HG03060 (cell line): ENCODE measurements around the gene ANXA10.
"Not testable (repeated sequence)": the region's sequence is repeated elsewhere in the genome, so short reads cannot be mapped to it uniquely, and the experiment has no call there.

Source experiments
- ATAC-seq: cut with Tn5 transposase; IDR thresholded peaks from one replicate; pipeline ENCODE4 v1.9.1; 2021; ENCODE audit warnings: low read depth, moderate number of reproducible peaks; ENCODE audit not compliant: unreplicated experiment

ANXA10 gene

DNA sequence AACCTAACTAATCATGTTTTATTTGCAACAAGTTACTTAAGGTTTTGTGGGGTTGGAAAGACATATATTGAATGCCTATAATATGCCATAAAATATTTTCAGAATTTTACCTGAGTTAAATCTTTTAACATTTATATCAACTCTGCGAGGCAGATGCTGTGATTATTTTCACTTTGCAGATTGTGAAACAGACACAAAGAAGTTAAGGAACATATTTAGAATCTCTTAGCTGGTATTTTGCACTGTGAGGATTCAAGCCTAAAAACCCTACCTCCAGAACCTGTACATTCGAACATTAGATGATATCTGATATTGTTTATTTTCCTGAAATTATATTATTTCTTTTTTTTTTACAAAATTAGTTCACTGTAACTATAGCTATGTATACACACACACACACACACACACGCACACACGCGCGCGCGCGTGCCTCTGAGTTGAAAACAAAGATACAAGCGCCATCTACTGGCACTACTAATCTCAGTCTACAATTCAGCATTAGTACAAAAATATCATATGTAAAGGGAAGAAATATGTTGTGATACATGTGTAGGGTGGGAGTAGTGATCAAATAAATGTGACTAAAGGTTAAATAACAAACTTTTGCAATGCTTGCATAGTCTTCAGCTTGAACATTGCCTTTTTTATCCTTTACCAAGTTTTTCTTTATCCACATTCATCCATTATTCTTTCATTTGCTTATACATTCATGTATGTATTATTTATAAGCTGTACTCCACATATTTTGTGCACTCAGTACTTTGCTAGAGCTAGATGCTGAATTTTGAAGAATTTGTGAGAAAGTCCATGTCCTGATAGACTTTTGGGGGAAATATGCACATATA, 61.5 kb downstream of the ANXA10 start:
- ATAC-seq: peak; percentile 57

DNA sequence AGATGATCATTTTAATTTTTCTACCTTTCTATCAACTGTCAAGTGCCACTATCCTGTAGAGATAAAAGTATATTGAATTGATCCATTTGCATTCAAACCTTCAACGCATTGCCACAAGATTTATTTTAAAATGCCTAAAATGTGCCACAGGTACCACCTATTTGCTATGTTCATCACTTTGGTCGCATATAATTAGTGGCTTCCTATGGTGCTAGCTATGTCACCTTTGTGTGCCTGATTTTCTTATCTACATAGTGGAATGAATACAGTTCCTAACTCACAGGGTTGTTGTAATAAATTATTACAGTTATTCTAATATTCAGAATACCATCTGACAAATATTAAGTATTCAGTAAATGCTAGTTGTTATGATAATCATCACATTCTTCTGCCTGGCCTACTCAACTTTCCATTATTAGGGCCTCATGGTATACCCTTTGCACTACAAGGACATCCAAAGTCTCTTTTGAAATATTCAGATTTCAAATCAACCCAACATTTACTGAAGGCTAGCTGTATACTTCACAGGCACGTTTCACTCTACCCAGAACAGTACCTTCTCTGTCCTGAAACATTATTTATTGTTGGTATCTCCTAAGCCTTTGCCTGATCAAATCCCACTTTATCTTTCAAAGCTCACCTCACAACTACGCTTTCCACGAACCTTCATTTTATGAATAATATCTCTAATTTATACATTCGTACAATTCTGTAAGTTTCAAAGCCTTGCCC, 62.4 kb downstream of the ANXA10 start:
- ATAC-seq: no peak

DNA sequence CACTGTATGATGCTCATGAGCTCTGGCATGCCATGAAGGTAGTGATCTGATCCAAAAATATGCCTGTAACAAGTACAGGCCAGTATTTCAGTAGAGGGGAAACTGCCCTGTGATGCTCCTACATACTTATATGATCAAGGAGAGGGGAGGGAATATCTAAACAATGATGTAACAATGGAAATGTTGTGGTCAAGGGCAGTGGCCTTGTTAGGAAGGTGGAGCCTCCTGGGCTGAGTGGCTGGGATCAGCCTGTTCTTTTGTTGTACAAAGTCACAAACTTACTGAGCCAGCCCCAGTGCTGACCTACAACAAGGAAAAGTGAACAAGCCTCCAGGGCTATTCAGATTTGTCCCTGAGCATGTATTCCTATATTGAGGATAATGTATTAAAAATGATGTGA, 70.3 kb downstream of the ANXA10 start:
- ATAC-seq: no peak

DNA sequence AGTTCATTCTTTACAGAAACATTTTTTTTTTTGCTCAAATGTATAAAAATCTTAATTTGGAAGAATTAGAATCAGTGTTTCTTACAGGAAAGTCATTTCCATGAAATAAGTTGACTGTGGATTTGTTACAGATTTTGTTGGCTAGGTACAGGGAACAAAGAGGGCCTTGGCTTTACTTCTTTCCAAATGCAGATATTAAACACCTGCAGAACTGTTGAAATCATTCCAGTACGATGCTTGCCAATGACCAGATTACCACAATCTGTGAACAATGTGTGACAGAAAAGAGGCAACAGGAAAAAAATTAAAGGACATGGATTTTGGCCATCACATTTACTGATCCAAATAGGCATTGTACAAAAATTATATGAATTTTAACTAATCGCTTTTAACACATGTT, 70.8 kb downstream of the ANXA10 start:
- no peak for ATAC-seq

DNA sequence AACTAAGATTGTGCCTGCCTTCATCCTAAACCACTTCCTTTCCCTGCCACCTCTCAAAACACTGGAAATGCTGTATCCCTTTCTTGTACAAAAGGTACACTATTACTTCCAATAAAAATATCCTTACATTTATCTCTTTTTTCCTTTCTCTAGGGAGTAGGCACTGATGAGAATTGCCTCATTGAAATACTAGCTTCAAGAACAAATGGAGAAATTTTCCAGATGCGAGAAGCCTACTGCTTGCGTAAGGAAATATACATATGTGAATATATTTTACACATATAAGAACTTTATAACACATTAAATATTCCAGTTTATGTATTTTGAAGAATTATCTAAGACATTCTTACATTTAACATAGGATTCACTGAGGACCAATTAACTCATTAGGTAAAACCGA, 71.7 kb downstream of the ANXA10 start:
- ATAC-seq: no peak

DNA sequence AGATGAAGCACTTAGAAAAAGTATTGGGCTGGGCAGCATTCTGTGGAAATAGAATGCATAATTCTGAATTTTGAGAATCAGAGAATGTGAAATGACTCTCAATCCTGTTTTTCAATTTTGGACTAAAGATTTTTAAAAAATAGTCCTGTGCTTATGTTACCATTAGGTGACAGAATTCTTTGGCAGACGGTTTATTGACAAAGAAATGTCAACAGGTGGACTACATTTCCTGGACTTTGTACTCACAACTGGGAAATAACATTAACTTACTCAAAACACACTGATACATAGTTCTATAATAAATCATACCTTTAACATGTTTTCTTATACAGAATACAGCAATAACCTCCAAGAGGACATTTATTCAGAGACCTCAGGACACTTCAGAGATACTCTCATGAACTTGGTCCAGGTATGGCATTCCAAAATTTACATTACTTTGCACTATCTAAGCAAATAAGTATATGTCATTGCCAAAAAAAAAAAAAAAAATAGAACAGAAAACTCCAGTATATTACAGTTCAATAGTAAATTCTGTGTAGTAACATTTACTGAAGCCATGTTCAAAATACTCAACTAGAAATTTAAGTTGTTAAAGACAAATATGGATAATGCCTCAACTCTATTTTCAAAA, 72.7 kb downstream of the ANXA10 start:
- no peak for ATAC-seq

DNA sequence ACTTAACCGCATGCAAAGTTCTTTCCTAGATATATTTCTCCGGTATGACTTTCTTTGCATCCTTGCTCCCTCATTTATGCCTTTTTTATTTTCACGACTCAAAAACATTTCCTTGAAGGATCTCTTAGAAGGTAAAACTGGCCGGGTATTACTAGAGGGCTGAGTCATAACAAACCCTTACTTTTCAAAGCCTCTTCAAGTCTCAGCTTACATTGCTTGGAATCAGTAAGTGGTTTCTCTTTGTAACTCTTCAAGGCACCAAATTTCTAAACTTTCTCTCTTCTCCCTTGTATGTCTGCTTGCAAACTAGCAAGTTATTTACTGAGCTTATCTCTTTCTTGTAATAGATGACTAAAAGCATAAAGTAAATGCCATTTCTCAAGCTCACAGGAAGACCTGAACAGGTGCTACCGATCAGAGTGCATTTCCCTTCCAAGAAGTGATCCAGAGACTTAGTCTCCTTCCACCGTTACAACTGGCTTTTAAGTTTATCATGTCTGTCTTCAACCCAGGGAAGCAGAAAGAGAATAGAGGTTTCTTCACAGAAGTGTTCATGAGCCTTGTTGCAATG, 75.5 kb downstream of the ANXA10 start:
- no peak for ATAC-seq

DNA sequence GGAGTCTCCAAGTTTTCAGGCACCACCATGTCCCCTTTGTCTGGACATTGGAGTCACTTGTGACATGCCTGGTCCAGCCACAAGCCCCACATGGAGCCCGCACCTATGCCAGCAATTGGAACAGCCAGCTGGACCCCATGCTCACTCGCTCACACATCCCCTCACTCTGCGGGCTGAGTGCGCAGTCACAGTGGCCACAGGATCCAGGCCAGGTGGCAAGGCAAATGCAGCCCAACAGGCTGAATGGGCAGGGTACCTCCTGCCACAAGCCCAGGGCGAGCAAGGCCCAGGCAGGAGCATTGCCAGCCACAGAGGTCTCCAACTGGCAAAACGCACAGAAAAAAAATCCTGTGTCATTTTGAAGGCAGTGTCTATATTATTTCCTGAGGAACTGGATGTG, 82.0 kb downstream of the ANXA10 start:
- ATAC-seq: no peak

DNA sequence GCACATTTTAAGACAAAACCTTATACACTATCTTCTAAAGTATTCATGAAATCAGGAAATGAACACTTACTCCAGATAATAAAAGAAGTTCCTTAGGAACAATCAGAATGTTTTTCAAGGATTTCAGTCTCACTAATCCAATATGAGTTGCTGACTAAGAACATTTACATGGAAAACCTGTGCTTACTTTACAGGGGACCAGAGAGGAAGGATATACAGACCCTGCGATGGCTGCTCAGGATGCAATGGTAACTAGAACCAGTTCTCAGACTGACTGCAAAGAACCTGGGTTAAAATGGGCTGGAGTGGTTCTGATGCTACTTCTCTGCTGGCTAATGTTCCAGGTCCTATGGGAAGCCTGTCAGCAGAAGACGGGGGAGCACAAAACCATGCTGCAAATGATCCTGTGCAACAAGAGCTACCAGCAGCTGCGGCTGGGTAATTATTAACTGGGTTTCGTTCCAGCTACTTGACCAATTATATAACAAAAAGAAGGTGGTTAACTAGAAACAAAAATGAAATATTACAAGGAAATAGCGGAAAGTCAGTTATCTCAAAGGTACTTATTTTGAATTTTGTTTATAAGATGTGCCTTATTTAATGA, 85.3 kb downstream of the ANXA10 start:
- no peak for ATAC-seq

DNA sequence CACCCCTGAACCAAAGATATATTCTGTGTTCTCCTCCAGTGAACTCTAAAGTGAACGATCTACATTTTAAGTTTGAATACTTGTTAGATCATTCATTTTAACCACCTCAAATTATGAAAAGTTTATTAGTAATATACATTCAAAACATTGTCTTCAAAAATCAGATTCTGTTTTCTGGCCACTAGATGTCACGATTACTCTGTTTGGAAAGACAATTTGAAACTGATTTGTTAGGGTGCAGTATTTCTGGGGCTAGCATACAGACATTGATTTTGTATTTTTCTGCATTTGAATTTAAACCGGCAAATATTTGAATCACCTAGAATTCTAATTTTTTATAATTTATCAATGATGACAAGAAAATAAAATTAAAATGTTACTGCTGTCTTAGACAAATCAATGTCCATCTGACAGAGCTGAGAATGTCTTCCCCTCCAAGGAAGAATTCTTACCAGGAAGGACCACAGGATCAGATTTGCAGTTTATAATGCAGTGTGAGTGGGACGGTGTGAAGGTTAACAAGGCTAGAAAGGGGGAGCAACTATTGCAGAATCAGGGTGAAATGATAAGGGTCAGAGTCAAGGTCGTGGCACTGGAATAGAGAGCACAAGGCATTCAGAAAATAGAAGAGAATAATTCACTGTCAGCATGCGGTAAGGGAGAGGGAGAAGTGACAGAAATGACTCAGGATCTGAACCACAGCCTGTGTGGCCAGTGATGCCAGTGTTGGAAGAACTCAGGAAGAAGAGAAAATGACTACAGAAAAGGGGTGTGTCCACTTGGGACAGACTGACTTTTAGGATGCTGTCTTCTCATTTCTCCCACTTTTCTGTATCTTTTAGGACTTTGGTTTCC, 91.6 kb downstream of the ANXA10 start:
- no peak for ATAC-seq

DNA sequence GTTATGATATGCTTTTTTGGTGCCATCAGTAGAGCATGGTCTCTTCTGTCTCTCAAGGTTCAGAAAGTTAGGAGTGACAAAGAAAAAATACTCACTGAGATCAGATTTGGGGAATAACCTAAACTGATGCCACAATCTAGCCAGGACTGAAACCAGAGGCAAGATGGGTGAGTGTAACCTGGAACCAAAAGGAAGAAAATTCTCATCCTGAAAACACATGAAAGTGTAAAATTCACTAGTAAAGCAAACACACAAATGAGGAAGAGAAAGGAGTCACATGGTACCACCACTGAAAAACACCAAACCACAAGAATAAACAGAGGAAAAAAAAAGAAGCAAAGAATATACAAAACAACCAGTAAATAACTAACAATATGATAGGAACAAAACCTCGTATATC, 96.4 kb downstream of the ANXA10 start:
- peak; percentile 64 for ATAC-seq

DNA sequence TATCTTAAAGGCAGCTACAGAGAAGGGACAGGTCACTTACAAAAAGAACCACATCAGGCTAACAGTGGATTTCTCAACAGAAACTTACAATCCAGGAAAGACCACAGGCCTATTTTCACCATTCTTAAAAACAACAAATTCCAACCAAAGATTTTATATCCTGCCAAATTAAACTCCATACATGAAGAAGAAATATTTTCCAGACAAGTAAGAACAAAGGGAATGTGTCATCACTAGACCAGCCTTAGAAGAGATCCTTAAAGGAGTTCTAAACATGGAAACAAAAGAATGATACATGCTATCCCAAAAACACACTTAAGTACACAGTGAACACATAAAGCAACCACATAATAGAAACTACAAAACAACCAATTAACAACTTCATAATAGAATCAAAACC, 105.6 kb downstream of the ANXA10 start:
- ATAC-seq: no peak

DNA sequence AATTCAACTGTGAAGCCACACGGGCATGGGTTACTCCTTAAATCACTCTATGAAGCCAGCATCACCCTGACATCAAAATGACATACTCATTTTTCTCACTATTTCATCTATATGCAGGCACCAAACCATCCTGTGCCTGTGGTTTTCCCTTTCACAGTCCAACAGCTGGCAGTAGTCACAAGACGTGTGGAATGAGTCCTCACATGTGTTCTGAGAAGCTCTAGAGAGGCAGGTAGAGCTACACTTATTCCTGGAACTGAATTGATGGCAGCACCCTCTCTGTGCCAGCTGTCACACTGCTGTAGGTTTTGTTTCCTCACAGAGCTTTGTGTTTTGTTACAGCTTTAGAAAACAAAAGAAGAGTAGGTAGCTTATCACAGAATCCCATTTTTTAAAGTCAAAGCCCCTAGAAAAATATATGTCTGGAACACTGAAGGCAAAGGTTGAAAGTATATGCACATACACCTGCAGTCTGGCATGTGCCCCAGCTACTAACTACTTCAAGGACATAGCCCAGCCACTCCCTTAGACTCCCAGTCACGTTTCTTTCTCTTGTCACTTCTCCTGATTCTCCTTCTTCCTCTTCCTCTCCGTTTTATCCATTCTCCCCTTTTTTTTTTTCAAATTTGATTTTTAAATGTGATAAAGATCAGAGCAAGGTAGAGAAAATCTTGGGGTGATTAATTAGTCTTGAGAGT, 107.1 kb downstream of the ANXA10 start:
- ATAC-seq: no peak

DNA sequence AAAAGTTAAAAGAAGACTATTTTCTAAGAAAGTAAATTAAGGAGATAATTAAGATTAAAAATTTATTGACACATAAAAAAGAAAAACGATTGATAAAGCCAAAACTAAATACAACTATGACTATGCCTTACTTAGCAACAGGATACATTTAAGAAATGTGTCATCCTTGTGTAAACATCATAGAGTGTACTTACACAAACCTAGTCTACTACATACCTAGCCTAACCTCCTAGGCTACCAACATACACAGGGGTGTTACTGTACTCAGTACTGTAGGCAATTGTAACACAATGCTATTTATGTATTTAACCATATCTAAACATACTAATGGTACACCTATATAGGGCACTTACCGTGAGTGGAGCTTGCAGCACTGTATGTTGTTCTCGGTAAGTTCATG, 108.3 kb downstream of the ANXA10 start:
- no peak for ATAC-seq

DNA sequence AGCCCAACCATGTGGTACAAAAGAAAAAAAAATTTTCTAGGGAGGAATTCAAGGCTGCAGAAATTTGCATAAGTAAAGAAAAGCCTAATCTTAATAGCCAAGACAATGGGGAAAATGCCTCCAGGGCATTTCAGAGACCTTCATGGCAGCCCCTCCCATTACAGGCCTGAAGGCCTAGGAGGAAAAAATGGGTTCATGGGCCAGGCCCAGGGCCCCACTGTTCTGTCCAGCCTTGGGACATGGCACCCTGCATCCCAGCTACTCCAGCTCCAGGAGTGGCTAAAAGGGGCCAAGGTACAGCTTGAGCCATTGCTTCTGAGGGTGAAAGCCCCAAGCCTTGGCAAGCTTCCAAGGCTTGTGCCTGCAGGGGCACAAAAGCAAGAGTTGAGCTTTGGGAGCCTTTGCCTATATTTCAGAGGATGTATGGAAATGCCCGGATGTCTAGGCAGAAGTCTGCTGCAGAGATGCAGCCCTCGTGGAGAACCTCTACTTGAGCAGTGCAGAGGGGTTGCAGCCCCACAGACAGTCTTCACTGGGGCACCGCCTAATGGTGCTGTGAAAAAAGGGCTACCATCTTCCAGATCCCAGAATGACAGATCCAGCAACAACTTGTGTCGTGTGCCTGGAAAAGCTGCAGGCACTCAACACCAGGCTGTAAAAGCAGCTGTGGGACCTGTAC, 111.0 kb downstream of the ANXA10 start:
- no peak for ATAC-seq

DNA sequence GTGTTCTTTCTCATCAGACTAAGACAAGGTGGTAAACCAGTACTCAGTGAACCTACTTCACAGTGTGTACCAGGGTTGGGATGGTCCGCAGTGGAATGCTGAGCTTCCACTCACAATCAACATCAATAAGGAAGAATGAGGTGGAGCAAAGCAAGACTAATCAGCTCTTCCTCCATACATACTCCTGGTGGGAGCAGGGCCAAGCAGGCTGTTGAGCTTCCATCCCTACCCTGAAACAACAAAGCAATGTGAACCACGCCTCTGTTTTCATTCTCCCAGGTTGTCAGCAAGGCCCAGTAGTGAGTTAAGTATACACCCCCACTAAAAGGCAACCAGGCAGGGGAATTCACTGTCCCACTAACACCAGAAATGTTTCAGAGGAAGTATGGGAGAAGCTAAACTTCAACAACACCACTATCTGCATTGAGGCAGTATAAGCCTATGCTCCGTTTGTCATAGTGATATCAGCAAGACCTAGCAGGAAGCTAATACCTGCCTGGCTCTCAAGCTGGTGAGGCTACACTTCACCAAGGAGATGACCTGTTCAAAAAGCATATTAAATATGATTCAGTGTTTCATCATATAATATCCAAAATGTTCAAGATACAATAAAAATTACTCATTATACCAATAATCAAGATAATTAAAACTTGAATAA, 116.7 kb downstream of the ANXA10 start:
- ATAC-seq: no peak

DNA sequence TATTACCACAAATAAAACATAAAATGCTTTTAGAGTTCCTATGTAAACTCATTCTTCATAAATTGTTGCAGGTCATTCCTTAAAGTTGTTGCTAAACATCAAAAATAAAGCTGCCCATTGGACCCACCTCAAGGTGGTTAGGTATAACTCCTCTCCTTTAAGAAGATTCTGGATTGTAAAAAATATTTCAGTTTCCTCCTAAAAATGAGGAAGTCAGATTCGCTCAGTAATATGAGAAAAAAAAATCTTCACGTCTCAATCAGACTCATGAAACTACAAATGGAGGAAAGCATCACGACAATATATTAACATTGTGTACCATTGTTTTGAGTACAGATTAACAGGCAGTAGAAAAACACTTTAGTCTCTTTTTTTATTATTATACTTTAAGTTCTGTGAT, 120.3 kb downstream of the ANXA10 start:
- ATAC-seq: no peak

DNA sequence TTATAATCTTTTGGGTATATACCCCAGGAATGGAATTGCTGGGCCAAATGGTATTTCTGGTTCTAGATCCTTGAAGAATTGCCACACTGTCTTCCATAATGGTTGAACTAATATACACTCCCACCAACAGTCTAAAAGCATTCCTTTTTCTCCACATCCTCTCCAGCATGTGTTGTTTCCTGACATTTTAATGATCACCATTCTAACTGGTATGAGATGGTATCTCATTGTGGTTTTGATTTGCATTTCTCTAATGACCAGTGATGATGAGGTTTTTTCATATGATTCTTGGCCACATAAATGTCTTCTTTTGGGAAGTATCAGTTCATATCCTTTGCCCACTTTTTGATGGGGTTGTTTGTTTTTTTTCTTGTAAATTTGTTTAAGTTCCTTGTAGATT, 121.2 kb downstream of the ANXA10 start:
- not testable (repeated sequence) for ATAC-seq
